Measurements from ENCODE around the gene WDR64. TPM values are rescaled to one million over a fixed set of nuclear protein-coding genes. Genes with fewer than 3 reads are reported as not detected.
A peak's percentile ranks its signal among the peaks of the same experiment; 100 is the strongest.
"Not testable (repeated sequence)": the region's sequence is repeated elsewhere in the genome, so short reads cannot be mapped to it uniquely, and the experiment has no call there.

The WDR64 gene
- total RNA-seq, 2 experiments from 2014 or later, result 0.32 TPM; not detected in 1

GRCh38 chr1:241716915-241717656 is 65.0 kb downstream of the WDR64 start:
- Mint-ChIP-seq H3K27ac (no peak overlapping the region), H3K4me3 (peak overlapping the region; percentile 36), H3K36me3 (no peaks in the 10 kb centered on the region), H3K27me3 (no peaks in the 10 kb centered on the region), H3K9me3 (no peaks in the 10 kb centered on the region), H3K4me1 (peaks cover 22% of the 10 kb centered on the region)
- DNase-seq, result peak; percentile 22

GRCh38 chr1:241717975-241718374 is 65.9 kb downstream of the WDR64 start:
- H3K36me3 Mint-ChIP-seq, result no peaks in the 10 kb centered on the region
- H3K27ac Mint-ChIP-seq, result no peak overlapping the region
- H3K27me3 Mint-ChIP-seq, result no peaks in the 10 kb centered on the region
- no peak for DNase-seq
- peaks cover 22% of the 10 kb centered on the region for H3K4me1 Mint-ChIP-seq
- H3K9me3 Mint-ChIP-seq, result no peaks in the 10 kb centered on the region
- no peak overlapping the region for H3K4me3 Mint-ChIP-seq

- Mint-ChIP-seq H3K27ac (no peak overlapping the region), H3K27me3 (no peaks in the 10 kb centered on the region), H3K36me3 (no peaks in the 10 kb centered on the region), H3K4me1 (peaks cover 20% of the 10 kb centered on the region), H3K9me3 (no peaks in the 10 kb centered on the region), H3K4me3 (no peak overlapping the region)
- no peak for DNase-seq
Observed at GRCh38 chr1:241721011-241721410, 68.9 kb downstream of the WDR64 start.

GRCh38 chr1:241722947-241723346 is 70.9 kb downstream of the WDR64 start:
- Mint-ChIP-seq H3K27me3 (no peaks in the 10 kb centered on the region), H3K9me3 (no peaks in the 10 kb centered on the region), H3K4me3 (no peak overlapping the region), H3K4me1 (peaks cover 6% of the 10 kb centered on the region), H3K36me3 (no peaks in the 10 kb centered on the region), H3K27ac (no peak overlapping the region)
- no peak for DNase-seq

- DNase-seq, result no peak
- no peak overlapping the region for H3K27ac Mint-ChIP-seq
- no peaks in the 10 kb centered on the region for H3K9me3 Mint-ChIP-seq
Observed at GRCh38 chr1:241724741-241725356, 72.8 kb downstream of the WDR64 start.

GRCh38 chr1:241730031-241730430 is 78.0 kb downstream of the WDR64 start:
- H3K4me3 Mint-ChIP-seq, result no peak overlapping the region
- H3K9me3 Mint-ChIP-seq, result no peaks in the 10 kb centered on the region

More at GRCh38 chr1:241724741-241725356, 72.8 kb downstream of the WDR64 start:
- Mint-ChIP-seq H3K36me3 (no peaks in the 10 kb centered on the region), H3K4me1 (peaks cover 2% of the 10 kb centered on the region), H3K27me3 (no peaks in the 10 kb centered on the region), H3K4me3 (no peak overlapping the region)

GRCh38 chr1:241733899-241734298 is 81.8 kb downstream of the WDR64 start:
- Mint-ChIP-seq H3K36me3 (no peaks in the 10 kb centered on the region), H3K27me3 (no peaks in the 10 kb centered on the region), H3K4me3 (no peak overlapping the region), H3K4me1 (peaks cover 10% of the 10 kb centered on the region), H3K9me3 (no peaks in the 10 kb centered on the region), H3K27ac (no peak overlapping the region)
- DNase-seq, result no peak

More at GRCh38 chr1:241730031-241730430, 78.0 kb downstream of the WDR64 start:
- Mint-ChIP-seq H3K4me1 (peaks cover 2% of the 10 kb centered on the region), H3K27me3 (no peaks in the 10 kb centered on the region), H3K27ac (no peak overlapping the region), H3K36me3 (no peaks in the 10 kb centered on the region)
- DNase-seq, result no peak

- Mint-ChIP-seq H3K27ac (no peak overlapping the region), H3K4me1 (peaks cover 10% of the 10 kb centered on the region), H3K9me3 (no peaks in the 10 kb centered on the region), H3K27me3 (no peaks in the 10 kb centered on the region), H3K4me3 (no peak overlapping the region), H3K36me3 (no peaks in the 10 kb centered on the region)
- no peak for DNase-seq
Observed at GRCh38 chr1:241734533-241734932, 82.5 kb downstream of the WDR64 start.

- H3K4me3 Mint-ChIP-seq, H3K36me3 Mint-ChIP-seq, DNase-seq, H3K27ac Mint-ChIP-seq, H3K9me3 Mint-ChIP-seq, H3K4me1 Mint-ChIP-seq, H3K27me3 Mint-ChIP-seq: not testable (repeated sequence)
Observed at GRCh38 chr1:241735493-241735926, 83.4 kb downstream of the WDR64 start.

- Mint-ChIP-seq H3K4me3 (no peak overlapping the region), H3K27me3 (no peaks in the 10 kb centered on the region), H3K27ac (no peak overlapping the region), H3K36me3 (no peaks in the 10 kb centered on the region), H3K9me3 (no peaks in the 10 kb centered on the region), H3K4me1 (peaks cover 9% of the 10 kb centered on the region)
- no peak for DNase-seq
Observed at GRCh38 chr1:241736387-241736786, 84.3 kb downstream of the WDR64 start.

GRCh38 chr1:241738284-241739078 is 86.4 kb downstream of the WDR64 start:
- Mint-ChIP-seq H3K27ac (no peak overlapping the region), H3K27me3 (no peaks in the 10 kb centered on the region), H3K9me3 (no peaks in the 10 kb centered on the region), H3K4me1 (peaks cover 9% of the 10 kb centered on the region), H3K4me3 (no peak overlapping the region), H3K36me3 (no peaks in the 10 kb centered on the region)
- no peak for DNase-seq

GRCh38 chr1:241742084-241742483 is 90.0 kb downstream of the WDR64 start:
- Mint-ChIP-seq H3K4me3 (no peak overlapping the region), H3K9me3 (no peaks in the 10 kb centered on the region), H3K4me1 (no peaks in the 10 kb centered on the region), H3K36me3 (no peaks in the 10 kb centered on the region), H3K27me3 (no peaks in the 10 kb centered on the region), H3K27ac (no peak overlapping the region)
- no peak for DNase-seq

- H3K4me3 Mint-ChIP-seq, result no peak overlapping the region
- no peaks in the 10 kb centered on the region for H3K9me3 Mint-ChIP-seq
- H3K4me1 Mint-ChIP-seq, result no peaks in the 10 kb centered on the region
- DNase-seq, result no peak
- no peak overlapping the region for H3K27ac Mint-ChIP-seq
- H3K27me3 Mint-ChIP-seq, result no peaks in the 10 kb centered on the region
- no peaks in the 10 kb centered on the region for H3K36me3 Mint-ChIP-seq
Observed at GRCh38 chr1:241744591-241744990, 92.5 kb downstream of the WDR64 start.

- Mint-ChIP-seq H3K36me3 (no peaks in the 10 kb centered on the region), H3K27me3 (no peaks in the 10 kb centered on the region), H3K9me3 (no peaks in the 10 kb centered on the region), H3K4me1 (no peaks in the 10 kb centered on the region), H3K4me3 (no peak overlapping the region), H3K27ac (no peak overlapping the region)
- no peak for DNase-seq
Observed at GRCh38 chr1:241747992-241748391, 95.9 kb downstream of the WDR64 start.
